WTC11 (cell line): ENCODE results near the gene CNST.

ENCODE experiments used
- ATF2 ChIP-seq: sonication (generic); formaldehyde crosslinking; IDR thresholded peaks from 2 replicates; pipeline ENCODE4 v1.8.1; 2022; ENCODE audit warnings: low read depth, missing genetic modification reagents, borderline replicate concordance
- CTCF ChIP-seq: fragments of 200-600 bp; IDR thresholded peaks from 2 replicates; pipeline ENCODE4 v1.8.0; 2022; ENCODE audit warnings: antibody characterized with exemption
- ETV6 ChIP-seq: sonication (generic); formaldehyde crosslinking; IDR thresholded peaks from 2 replicates; pipeline ENCODE4 v1.8.1; 2022; ENCODE audit warnings: mild to moderate bottlenecking, missing genetic modification reagents
- FOXP1 ChIP-seq: sonication (generic); formaldehyde crosslinking; IDR thresholded peaks from 2 replicates; pipeline ENCODE4 v1.8.0; 2022; ENCODE audit warnings: missing genetic modification reagents, mild to moderate bottlenecking, moderate library complexity, borderline replicate concordance
- IRF2 ChIP-seq: sonication (generic); formaldehyde crosslinking; IDR thresholded peaks from 2 replicates; pipeline ENCODE4 v1.8.0; 2022; ENCODE audit warnings: low read depth, missing genetic modification reagents, borderline replicate concordance
- NR3C1 ChIP-seq: sonication (generic); formaldehyde crosslinking; conservative IDR thresholded peaks from 2 replicates; pipeline ENCODE4 v1.8.1; 2023; ENCODE audit warnings: low read depth, mild to moderate bottlenecking, missing genetic modification reagents
- SP1 ChIP-seq: sonication (generic); formaldehyde crosslinking; conservative IDR thresholded peaks from 2 replicates; pipeline ENCODE4 v1.8.1; 2022; ENCODE audit warnings: missing genetic modification reagents
- TEAD1 ChIP-seq: sonication (generic); formaldehyde crosslinking; IDR thresholded peaks from 2 replicates; pipeline ENCODE4 v1.8.0; 2022; ENCODE audit warnings: mild to moderate bottlenecking, missing genetic modification reagents
- TP53 ChIP-seq: sonication (generic); formaldehyde crosslinking; IDR thresholded peaks from 2 replicates; pipeline ENCODE4 v1.8.1; 2023; ENCODE audit warnings: mild to moderate bottlenecking, missing genetic modification reagents
- ZNF121 ChIP-seq: sonication (generic); formaldehyde crosslinking; IDR thresholded peaks from 2 replicates; pipeline ENCODE4 v1.8.0; 2023; ENCODE audit warnings: missing genetic modification reagents
- ZNF138 ChIP-seq: sonication (generic); formaldehyde crosslinking; conservative IDR thresholded peaks from 2 replicates; pipeline ENCODE4 v1.8.1; 2022; ENCODE audit warnings: mild to moderate bottlenecking, moderate library complexity, missing genetic modification reagents
- ZNF263 ChIP-seq: sonication (generic); formaldehyde crosslinking; IDR thresholded peaks from 2 replicates; pipeline ENCODE4 v1.8.1; 2022; ENCODE audit warnings: low read depth, mild to moderate bottlenecking, moderate library complexity, missing genetic modification reagents
- ZNF423 ChIP-seq: fragments of 250-450 bp; sonication (Bioruptor Pico); IDR thresholded peaks from 2 replicates; pipeline ENCODE4 v2.1.2; 2022; ENCODE audit warnings: mild to moderate bottlenecking, moderate library complexity
- ZSCAN18 ChIP-seq: fragments of 250-450 bp; sonication (Bioruptor Pico); IDR thresholded peaks from 2 replicates; pipeline ENCODE4 v2.1.2; 2022; ENCODE audit warnings: mild to moderate bottlenecking, moderate library complexity

- TF ChIP-seq CTCF (no peak), SP1 (CRISPR knock-in tag) (no peak), ATF2 (no peak), FOXP1 (CRISPR knock-in tag) (no peak), TP53 (no peak), ETV6 (CRISPR knock-in tag) (no peak), IRF2 (CRISPR knock-in tag) (no peak), NR3C1 (CRISPR knock-in tag) (no peak), ZNF423 (no peak), ZNF121 (CRISPR knock-in tag) (no peak), ZNF263 (CRISPR knock-in tag) (no peak), ZNF138 (no peak), ZSCAN18 (CRISPR knock-in tag) (no peak), TEAD1 (CRISPR knock-in tag) (no peak)
These were observed 145.3 kb downstream of the CNST start for GRCh38 chr1:246711548-246712003.
